ENCODE measurements around the gene KAZN. TPM values are rescaled to one million over a fixed set of nuclear protein-coding genes. Genes with fewer than 3 reads are reported as not detected.
A peak's percentile ranks its signal among the peaks of the same experiment; 100 is the strongest.

Gene KAZN
- total and polyA plus RNA-seq, 11 donors = 0.65 to 6.5 (median 2.3) TPM

- 52 to 65% (median 60%) methylated on average over 13 of the region's 13 CpGs for WGBS, 4 donors
- no peak overlapping the region for H3K27ac ChIP-seq
- no peak for TF ChIP-seq POLR2A (IDR thresholded peaks at IDR 0.05)
- TF ChIP-seq, protein P1, sequence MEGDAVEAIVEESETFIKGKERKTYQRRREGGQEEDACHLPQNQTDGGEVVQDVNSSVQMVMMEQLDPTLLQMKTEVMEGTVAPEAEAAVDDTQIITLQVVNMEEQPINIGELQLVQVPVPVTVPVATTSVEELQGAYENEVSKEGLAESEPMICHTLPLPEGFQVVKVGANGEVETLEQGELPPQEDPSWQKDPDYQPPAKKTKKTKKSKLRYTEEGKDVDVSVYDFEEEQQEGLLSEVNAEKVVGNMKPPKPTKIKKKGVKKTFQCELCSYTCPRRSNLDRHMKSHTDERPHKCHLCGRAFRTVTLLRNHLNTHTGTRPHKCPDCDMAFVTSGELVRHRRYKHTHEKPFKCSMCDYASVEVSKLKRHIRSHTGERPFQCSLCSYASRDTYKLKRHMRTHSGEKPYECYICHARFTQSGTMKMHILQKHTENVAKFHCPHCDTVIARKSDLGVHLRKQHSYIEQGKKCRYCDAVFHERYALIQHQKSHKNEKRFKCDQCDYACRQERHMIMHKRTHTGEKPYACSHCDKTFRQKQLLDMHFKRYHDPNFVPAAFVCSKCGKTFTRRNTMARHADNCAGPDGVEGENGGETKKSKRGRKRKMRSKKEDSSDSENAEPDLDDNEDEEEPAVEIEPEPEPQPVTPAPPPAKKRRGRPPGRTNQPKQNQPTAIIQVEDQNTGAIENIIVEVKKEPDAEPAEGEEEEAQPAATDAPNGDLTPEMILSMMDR (IDR thresholded peaks at IDR 0.05) = no peak
- no peaks in the 10 kb centered on the region for H3K4me1 ChIP-seq
- H3K36me3 ChIP-seq = no peaks in the 10 kb centered on the region
- DNase-seq (no peak), ATAC-seq (peak in 1 of 4 donors; percentile 43)
- H3K4me3 ChIP-seq = no peak overlapping the region
- H3K27me3 ChIP-seq = no peaks in the 10 kb centered on the region
- intact Hi-C loops (cut with DNase I) = loop anchor here in 1 of 10 donors (10.0 kb wide), 1 partner anchor 59 kb away; no protein-coding TSS in a partner anchor
- peaks cover 0 to 6% (median 0%) of the 10 kb centered on the region in 12 donors for H3K9me3 ChIP-seq
Observed at GRCh38 chr1:14826172-14826636, 227.7 kb downstream of the KAZN start.

- Histone ChIP-seq H3K4me1 (no peaks in the 10 kb centered on the region), H3K9me3 (peaks cover 0 to 6% (median 0%) of the 10 kb centered on the region in 12 donors), H3K27me3 (no peaks in the 10 kb centered on the region), H3K4me3 (no peak overlapping the region), H3K36me3 (no peaks in the 10 kb centered on the region), H3K27ac (no peak overlapping the region)
- WGBS, 4 donors = 90 to 96% (median 92%) methylated on average over 11 of the region's 11 CpGs
- TF ChIP-seq, protein P1 (IDR thresholded peaks at IDR 0.05) = no peak
- no peak for TF ChIP-seq POLR2A (IDR thresholded peaks at IDR 0.05)
- ATAC-seq (no peak), DNase-seq (no peak)
- intact Hi-C loops (cut with DNase I) = loop anchor here in 1 of 10 donors (10.0 kb wide), 1 partner anchor 58 kb away; no protein-coding TSS in a partner anchor
Observed at GRCh38 chr1:14826731-14827326, 228.3 kb downstream of the KAZN start.

- Histone ChIP-seq H3K27me3 (no peaks in the 10 kb centered on the region), H3K36me3 (no peaks in the 10 kb centered on the region), H3K27ac (no peak overlapping the region), H3K4me3 (no peak overlapping the region), H3K9me3 (peaks cover 0 to 6% (median 0%) of the 10 kb centered on the region in 12 donors), H3K4me1 (no peaks in the 10 kb centered on the region)
- TF ChIP-seq, protein P1 (IDR thresholded peaks at IDR 0.05) = no peak
- no peak for TF ChIP-seq POLR2A (IDR thresholded peaks at IDR 0.05)
- DNase-seq = no peak
- intact Hi-C loops (cut with DNase I) = loop anchor here in 1 of 10 donors (10.0 kb wide), 1 partner anchor 57 kb away; no protein-coding TSS in a partner anchor
- 89 to 94% (median 90%) methylated on average over 4 of the region's 4 CpGs for WGBS, 4 donors
- ATAC-seq = no peak
Observed at GRCh38 chr1:14827870-14828269, 229.4 kb downstream of the KAZN start.

DNA sequence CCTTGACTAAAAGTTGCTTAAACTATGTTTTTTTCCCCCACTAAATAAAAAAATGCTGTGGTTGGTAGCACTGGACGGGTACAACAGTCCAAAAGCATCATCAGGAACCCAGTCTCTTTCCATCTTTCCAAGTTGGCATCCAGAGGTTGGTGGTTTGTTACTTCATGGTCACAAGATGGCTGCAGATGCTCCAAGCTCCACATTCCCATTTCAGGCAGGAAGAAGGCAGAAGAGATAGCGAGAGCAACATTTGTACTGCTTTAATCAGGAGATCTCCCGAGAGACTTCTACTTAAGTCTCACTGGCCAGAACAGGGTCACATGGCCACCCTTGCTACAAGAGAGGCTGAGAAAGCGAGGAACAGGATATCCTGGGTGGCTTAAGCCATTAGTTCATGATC, 230.2 kb downstream of the KAZN start:
- no peaks in the 10 kb centered on the region for H3K27me3 ChIP-seq
- no peak for ATAC-seq
- WGBS, 4 donors = 43 to 91% (median 74%) methylated on average over 4 of the region's 4 CpGs

More for the DNA sequence above, 230.2 kb downstream of the KAZN start:
- Histone ChIP-seq H3K4me3 (no peak overlapping the region), H3K9me3 (peaks cover 0 to 6% (median 0%) of the 10 kb centered on the region in 12 donors), H3K4me1 (no peaks in the 10 kb centered on the region), H3K27ac (no peak overlapping the region), H3K36me3 (no peaks in the 10 kb centered on the region)
- TF ChIP-seq POLR2A (IDR thresholded peaks at IDR 0.05) = no peak
- TF ChIP-seq, protein P1 (IDR thresholded peaks at IDR 0.05) = no peak
- DNase-seq = no peak
- intact Hi-C loops (cut with DNase I) = loop anchor here in 1 of 10 donors (10.0 kb wide), 1 partner anchor 56 kb away; no protein-coding TSS in a partner anchor
